H1 (cell line): Measurements from ENCODE around the gene BCL2. TPM values are rescaled to one million over a fixed set of nuclear protein-coding genes. Genes with fewer than 3 reads are reported as not detected.
A peak's percentile ranks its signal among the peaks of the same experiment; 100 is the strongest.

Experiments
- CTCF ChIA-PET: fragments of 300-600 bp; sonication (Branson Sonifier 250); formaldehyde crosslinking; loops from one replicate; lab custom pipeline; 2021; ENCODE audit not compliant: partially characterized antibody; lab: Charles Lee
- POLR2A ChIA-PET: fragments of 300-600 bp; sonication (Branson Sonifier 250); formaldehyde crosslinking; loops from one replicate; lab custom pipeline; 2021; ENCODE audit warnings: inconsistent platforms; ENCODE audit not compliant: partially characterized antibody; lab: Charles Lee
- DNase-seq, 2 experiments: peaks; one replicate each; pipeline versions ENCODE4 v3.0.0 to v3.0.0-alpha.2; 2010 to 2022; ENCODE audit warnings: low spot score in 2 of 2, low read depth in 1 of 2, mixed read lengths in 1 of 2
- FAIRE-seq: peaks from 2 replicates; lab custom pipeline; 2011; peaks lifted over from hg19 to GRCh38; lab: Jason Lieb, UNC
- H2AFZ ChIP-seq: 2 replicates; pipeline ENCODE4 v1.8.1; 2012; ENCODE audit warnings: low read length, inconsistent platforms
- H2AK5ac ChIP-seq: 2 replicates; pipeline ENCODE4 v1.6.1; 2013; ENCODE audit warnings: low read depth, low read length
- H2BK120ac ChIP-seq: replicated peaks from 2 replicates; pipeline ENCODE3; 2013; ENCODE audit warnings: low read depth, low read length, inconsistent platforms
- H2BK12ac ChIP-seq: 2 replicates; pipeline ENCODE4 v1.6.1; 2013; ENCODE audit warnings: low read depth, low read length
- H2BK15ac ChIP-seq: 2 replicates; pipeline ENCODE4 v1.6.1; 2013; ENCODE audit warnings: low read length
- H2BK20ac ChIP-seq: 2 replicates; pipeline ENCODE4 v1.6.1; 2013; ENCODE audit warnings: low read length
- H2BK5ac ChIP-seq: 2 replicates; pipeline ENCODE4 v1.6.1; 2013; ENCODE audit warnings: low read depth, low read length
- H3K14ac ChIP-seq: 2 replicates; pipeline ENCODE4 v1.6.1; 2013; ENCODE audit warnings: inconsistent platforms; ENCODE audit not compliant: insufficient read length
- H3K18ac ChIP-seq: 2 replicates; pipeline ENCODE4 v1.6.1; 2013; ENCODE audit warnings: low read length; ENCODE audit errors: extremely low read depth
- H3K23ac ChIP-seq: 2 replicates; pipeline ENCODE4 v1.6.1; 2013; ENCODE audit warnings: inconsistent platforms; ENCODE audit not compliant: insufficient read length
- H3K23me2 ChIP-seq: 2 replicates; pipeline ENCODE4 v1.6.1; 2013; ENCODE audit warnings: low read depth, low read length
- H3K27ac ChIP-seq: 2 replicates; pipeline ENCODE4 v1.6.1; 2011; ENCODE audit warnings: low read depth, low read length, inconsistent platforms
- H3K27me3 ChIP-seq, 4 experiments: replicated peaks in 1 of 4; 1 replicate in 1 of 4; 2 replicates in 3 of 4; pipeline versions ENCODE4 v1.6.1 to v1.8.1; 2011 to 2013; ENCODE audit warnings: low read length in 3 of 4, mild to moderate bottlenecking in 3 of 4, inconsistent platforms in 2 of 4, mixed read lengths in 2 of 4, moderate library complexity in 1 of 4; ENCODE audit not compliant: control insufficient read depth in 3 of 4, insufficient read depth in 3 of 4; ENCODE audit errors: extremely low read depth in 1 of 4
- H3K36me3 ChIP-seq, 4 experiments: 2 replicates each; pipeline versions ENCODE4 v1.6.1 to v1.8.1; 2011 to 2013; ENCODE audit warnings: mild to moderate bottlenecking in 4 of 4, low read length in 3 of 4, moderate library complexity in 2 of 4, control low read depth in 1 of 4, inconsistent platforms in 1 of 4; ENCODE audit not compliant: insufficient read depth in 4 of 4, control insufficient read depth in 2 of 4
- H3K4ac ChIP-seq: replicated peaks from 2 replicates; pipeline ENCODE3; 2013; ENCODE audit warnings: low read length, low read depth, mixed read lengths, inconsistent platforms; ENCODE audit not compliant: insufficient read length
- H3K4me1 ChIP-seq, 4 experiments: replicated peaks in 1 of 4; 1 replicate in 1 of 4; 2 replicates in 3 of 4; pipeline versions ENCODE4 v1.6.1 to v1.8.1; 2011 to 2013; ENCODE audit warnings: low read length in 3 of 4, inconsistent platforms in 2 of 4, mixed read lengths in 1 of 4; ENCODE audit not compliant: insufficient read depth in 4 of 4, control insufficient read depth in 3 of 4
- H3K4me2 ChIP-seq, 2 experiments: 2 replicates each; pipeline versions ENCODE4 v1.6.1 to v1.8.1; 2011 to 2013; ENCODE audit warnings: low read depth in 2 of 2, low read length in 2 of 2, control low read depth in 1 of 2, inconsistent platforms in 1 of 2, mild to moderate bottlenecking in 1 of 2; ENCODE audit not compliant: insufficient read depth in 1 of 2
- H3K4me3 ChIP-seq, 4 experiments: fragments of 200-600, 300-600 bp in 1 of 4; sonication (generic), shearing (Covaris generic), sonication (Bioruptor Twin) in 1 of 4; 2 replicates each; pipeline versions ENCODE4 v1.5.1 to v1.8.1; 2011 to 2016; ENCODE audit warnings: low read length in 4 of 4, low read depth in 3 of 4, control low read depth in 2 of 4, inconsistent platforms in 2 of 4, mild to moderate bottlenecking in 2 of 4, mixed read lengths in 1 of 4, moderate library complexity in 1 of 4; ENCODE audit not compliant: insufficient read depth in 2 of 4; ENCODE audit errors: extremely low read depth in 1 of 4
- H3K56ac ChIP-seq: replicated peaks from 2 replicates; pipeline ENCODE3; 2013; ENCODE audit warnings: low read depth, mild to moderate bottlenecking, mixed read lengths, low read length, inconsistent platforms; ENCODE audit not compliant: insufficient read length
- H3K79me1 ChIP-seq: 2 replicates; pipeline ENCODE4 v1.6.1; 2013; ENCODE audit warnings: low read depth, low read length, control low read depth
- H3K79me2 ChIP-seq, 2 experiments: 2 replicates each; pipeline versions ENCODE4 v1.6.1 to v1.8.1; 2012 to 2013; ENCODE audit warnings: low read length in 2 of 2, mild to moderate bottlenecking in 2 of 2, inconsistent platforms in 1 of 2; ENCODE audit not compliant: insufficient read depth in 2 of 2, control insufficient read depth in 1 of 2
- H3K9ac ChIP-seq, 4 experiments: replicated peaks in 1 of 4; 1 replicate in 1 of 4; 2 replicates in 3 of 4; pipeline versions ENCODE4 v1.6.1 to v1.8.1; 2011 to 2013; ENCODE audit warnings: low read depth in 3 of 4, low read length in 3 of 4, control low read depth in 2 of 4, mild to moderate bottlenecking in 2 of 4, moderate library complexity in 2 of 4, inconsistent platforms in 1 of 4; ENCODE audit errors: extremely low read depth in 1 of 4
- H3K9me3 ChIP-seq, 2 experiments: 2 replicates each; pipeline versions ENCODE4 v1.6.1 to v1.8.1; 2012 to 2013; ENCODE audit warnings: mild to moderate bottlenecking in 2 of 2, moderate library complexity in 2 of 2, control low read depth in 1 of 2, inconsistent platforms in 1 of 2, low read depth in 1 of 2, low read length in 1 of 2, mixed read lengths in 1 of 2; ENCODE audit not compliant: insufficient read depth in 2 of 2
- H4K20me1 ChIP-seq, 2 experiments: replicated peaks in 1 of 2; 2 replicates each; pipeline versions ENCODE3 to v1.8.1; 2011 to 2013; ENCODE audit warnings: inconsistent platforms in 2 of 2, low read length in 2 of 2, mild to moderate bottlenecking in 1 of 2; ENCODE audit not compliant: insufficient read depth in 2 of 2, control insufficient read depth in 1 of 2
- H4K5ac ChIP-seq: 2 replicates; pipeline ENCODE4 v1.6.1; 2013; ENCODE audit warnings: low read length, low read depth, mixed read lengths, inconsistent platforms; ENCODE audit not compliant: insufficient read length
- H4K8ac ChIP-seq: 2 replicates; pipeline ENCODE4 v1.8.0; 2013; ENCODE audit warnings: mild to moderate bottlenecking, moderate library complexity, low read length, inconsistent platforms; ENCODE audit not compliant: insufficient read depth; ENCODE audit errors: extremely low read depth
- H4K91ac ChIP-seq: replicated peaks from 2 replicates; pipeline ENCODE3; 2013; ENCODE audit warnings: low read length, mixed read lengths, inconsistent platforms; ENCODE audit not compliant: insufficient read length
- BCL11A ChIP-seq, 2 experiments: IDR thresholded peaks; one replicate each; pipeline ENCODE4 v1.6.1; 2011; ENCODE audit warnings: low read depth in 2 of 2, low read length in 2 of 2, mild to moderate bottlenecking in 2 of 2
- CREB1 ChIP-seq: IDR thresholded peaks from 2 replicates; pipeline ENCODE4 v1.6.1; 2012; ENCODE audit warnings: inconsistent platforms
- EZH2 ChIP-seq: fragments of 200-600 bp; sonication (generic); IDR thresholded peaks from 2 replicates; pipeline ENCODE4 v1.7.1; 2012; ENCODE audit warnings: low read depth, mild to moderate bottlenecking, moderate library complexity, low read length, inconsistent platforms; ENCODE audit not compliant: severe bottlenecking
- GABPA ChIP-seq: IDR thresholded peaks from 2 replicates; pipeline ENCODE4 v1.6.1; 2011; ENCODE audit warnings: mild to moderate bottlenecking, low read length, moderate library complexity, borderline replicate concordance; ENCODE audit not compliant: insufficient read depth
- RNF2 ChIP-seq: fragments of 200-900, 300-1000 bp; sonication (generic); IDR thresholded peaks from 2 replicates; pipeline ENCODE4 v1.7.1; 2016; ENCODE audit warnings: borderline replicate concordance, low read depth, mild to moderate bottlenecking, antibody characterized with exemption, low read length; ENCODE audit not compliant: poor library complexity, severe bottlenecking; ENCODE audit errors: missing control alignments
- WGBS, 2 experiments: shearing (Covaris generic) in 1 of 2; methylation state at CpG; one replicate each; pipeline versions ENCODE4 v1.1.6 to v1.1.7; 2013 to 2015; ENCODE audit warnings: low lambda C conversion rate in 2 of 2, mixed read lengths in 2 of 2, inconsistent platforms in 1 of 2, low coverage in 1 of 2, missing lambda C conversion rate in 1 of 2; ENCODE audit not compliant: insufficient replicate concordance in 2 of 2, insufficient coverage in 1 of 2, insufficient read length in 1 of 2; ENCODE audit errors: extremely low coverage in 1 of 2, missing lambda C conversion rate in 1 of 2; 5-methylcytosine and 5-hydroxymethylcytosine counted together
- polyA plus RNA-seq, 7 experiments: library from polyadenylated mRNA; depleted of rRNA in 3 of 7; stranded (reverse) in 5 of 7; unstranded in 2 of 7; fragments of >200 nt in 5 of 7; fragments of 200-250 nt in 2 of 7; gene quantifications; 1 replicate in 5 of 7; 2 replicates in 1 of 7; 4 replicates in 1 of 7; pipeline versions ENCODE4 v1.2.1 to v1.2.3, GENCODE V29; 2011 to 2013; ENCODE audit warnings: missing spikeins in 2 of 7, mixed read lengths in 2 of 7
- total RNA-seq: library from RNA; stranded (reverse); fragmentation: NEBNext Ultra II Directional; extraction: Animal tissue kit (Norgen Biotek cat#: 25700); gene quantifications from 2 replicates; pipeline ENCODE4 v1.2.1, GENCODE V29; 2021

The BCL2 gene
- total and polyA plus RNA-seq, 2 of the 8 experiments (the other 6 are each of a cell fraction or from before 2014, with no cell fraction given) = 0.59 to 4.5 TPM

DNA sequence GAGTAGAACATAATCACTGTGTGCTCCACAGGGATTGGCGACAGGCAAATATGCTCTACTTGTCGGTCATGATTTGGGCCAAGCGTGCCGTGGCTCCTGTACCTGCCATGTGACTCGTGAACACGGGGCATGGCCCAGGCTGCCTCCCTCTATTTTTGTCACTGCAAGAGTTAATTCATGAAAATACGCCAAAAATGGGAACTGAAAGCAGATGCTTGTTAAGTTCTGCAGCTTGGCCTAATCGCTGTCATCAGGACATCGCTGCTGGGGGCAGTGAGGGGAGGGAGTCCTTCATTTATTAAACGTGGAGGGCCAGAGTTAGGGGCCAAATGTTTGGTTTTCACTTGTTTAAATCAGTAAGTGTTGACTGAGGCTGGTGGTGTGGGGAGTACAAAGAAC, 177.8 kb downstream of the BCL2 start:
- H4K8ac ChIP-seq = no peak overlapping the region
- TF ChIP-seq RNF2 = no peak
- TF ChIP-seq GABPA = no peak
- TF ChIP-seq EZH2 = no peak
- TF ChIP-seq CREB1 = no peak
- no peak for TF ChIP-seq BCL11A (IDR thresholded peaks at IDR 0.05; ENCODE audit: low read depth in 2 of 2, low read length in 2 of 2)
- H3K9ac ChIP-seq = no peak overlapping the region
- peaks cover 0 to 20% (median 6%) of the 10 kb centered on the region in 4 experiments; a peak in 6 of 7 replicates for H3K4me1 ChIP-seq
- H2AK5ac ChIP-seq = no peak overlapping the region
- H4K5ac ChIP-seq = no peak overlapping the region
- ChIA-PET CTCF (interaction anchor here (1.0 to 4.4 kb wide), 7 partner anchors 10 to 200 kb away, joined by 4 to 48 read pairs (median 6); no protein-coding TSS in a partner anchor), POLR2A (no interaction called here)
- no peak for DNase-seq
- H3K14ac ChIP-seq = no peak overlapping the region
- H3K27me3 ChIP-seq = no peaks in the 10 kb centered on the region; a peak in 1 of 7 replicates
- no peak overlapping the region for H3K18ac ChIP-seq
- no peak overlapping the region for H3K27ac ChIP-seq
- H3K4me2 ChIP-seq = no peak overlapping the region
- no peaks in the 10 kb centered on the region for H3K79me2 ChIP-seq
- no peak overlapping the region for H3K4ac ChIP-seq
- no peak for FAIRE-seq
- H2BK12ac ChIP-seq = no peak overlapping the region
- H2BK20ac ChIP-seq = no peak overlapping the region
- no peak overlapping the region for H3K56ac ChIP-seq
- H3K23ac ChIP-seq = no peak overlapping the region
- H2BK5ac ChIP-seq = no peak overlapping the region
- H3K4me3 ChIP-seq = no peak overlapping the region
- H3K23me2 ChIP-seq = no peaks in the 10 kb centered on the region
- H4K91ac ChIP-seq = no peak overlapping the region
- H3K36me3 ChIP-seq = no peaks in the 10 kb centered on the region
- 84% methylated on average over 10 of the region's 10 CpGs; no CpG with 5 or more reads in 1 of the 2 experiments for WGBS, 2 experiments
- no peak overlapping the region for H2AFZ ChIP-seq
- no peak overlapping the region for H2BK120ac ChIP-seq
- H4K20me1 ChIP-seq = no peaks in the 10 kb centered on the region
- no peaks in the 10 kb centered on the region for H3K9me3 ChIP-seq
- no peaks in the 10 kb centered on the region for H3K79me1 ChIP-seq
- H2BK15ac ChIP-seq = 0 out of 2 replicates have a peak overlapping the region, but pooled peaks have one; percentile 33
